ENCODE measurements around the gene MXRA8. TPM values are rescaled to one million over a fixed set of nuclear protein-coding genes. Genes with fewer than 3 reads are reported as not detected.

MXRA8 gene
- total and polyA plus RNA-seq, 9 of the 15 experiments (the other 6 are each of a cell fraction or from before 2014, with no cell fraction given): 0.66 to 11.3 (median 6.3) TPM

- TF ChIP-seq REST (IDR thresholded peaks at IDR 0.05; ENCODE audit: borderline replicate concordance) (no peak), REST (CRISPR knock-in tag; IDR thresholded peaks at IDR 0.05; ENCODE audit: low read depth) (no peak), ZNF609 (CRISPR knock-in tag; IDR thresholded peaks at IDR 0.05; ENCODE audit: borderline replicate concordance) (no peak), ZNF778 (CRISPR knock-in tag; IDR thresholded peaks at IDR 0.05) (no peak), NFYB (IDR thresholded peaks at IDR 0.05; ENCODE audit: extremely low read depth, insufficient read length) (peak; percentile 81), ZFP30 (CRISPR knock-in tag; IDR thresholded peaks at IDR 0.05; ENCODE audit: borderline replicate concordance) (no peak), NFE2L1 (tag; IDR thresholded peaks at IDR 0.05; ENCODE audit: borderline replicate concordance, low read depth) (no peak), ATF7 (IDR thresholded peaks at IDR 0.05) (peak; percentile 24; the same call in 1 of the 2 replicates), RBM39 (optimal IDR thresholded peaks at IDR 0.05; ENCODE audit: low read depth, low read length) (no peak), STAT5A (IDR thresholded peaks at IDR 0.05; ENCODE audit: borderline replicate concordance, low read length) (no peak), ZNF175 (CRISPR knock-in tag; IDR thresholded peaks at IDR 0.05; ENCODE audit: low read depth) (no peak), MTA1 (IDR thresholded peaks at IDR 0.05; ENCODE audit: borderline replicate concordance) (no peak), KAT7 (CRISPR knock-in tag; IDR thresholded peaks at IDR 0.05; ENCODE audit: borderline replicate concordance) (peak; percentile 58; the same call in 1 of the 2 replicates)
Observed at GRCh38 chr1:1324524-1325287, 33.6 kb downstream of the MXRA8 start, which contains the start of the genes CPTP and INTS11 (continued).
